HG03066 (cell line): ENCODE data around the gene TDRD5.
"Not testable (repeated sequence)": the region's sequence is repeated elsewhere in the genome, so short reads cannot be mapped to it uniquely, and the experiment has no call there.

ENCODE experiments used
- ATAC-seq: cut with Tn5 transposase; IDR thresholded peaks from one replicate; pipeline ENCODE4 v1.9.1; 2021; ENCODE audit warnings: low read depth; ENCODE audit not compliant: unreplicated experiment

Gene TDRD5

DNA sequence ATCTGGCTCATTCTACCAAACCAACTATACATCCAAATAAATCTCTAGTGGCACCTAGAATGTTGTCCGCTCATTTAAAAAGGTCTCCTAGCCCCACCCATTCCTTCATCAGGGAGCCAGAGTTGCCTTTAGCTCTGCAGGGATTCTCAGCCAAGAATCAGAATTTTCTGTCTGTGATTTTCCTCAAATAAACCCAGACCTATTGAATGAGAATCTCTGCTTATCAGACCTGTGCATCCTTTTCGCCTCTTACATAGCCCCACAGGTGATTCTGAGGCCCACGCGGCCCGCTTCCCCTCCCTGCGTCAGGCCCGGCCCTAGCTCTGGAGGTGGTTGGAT lies 410 bp upstream of the TDRD5 start:
- ATAC-seq: no peak

DNA sequence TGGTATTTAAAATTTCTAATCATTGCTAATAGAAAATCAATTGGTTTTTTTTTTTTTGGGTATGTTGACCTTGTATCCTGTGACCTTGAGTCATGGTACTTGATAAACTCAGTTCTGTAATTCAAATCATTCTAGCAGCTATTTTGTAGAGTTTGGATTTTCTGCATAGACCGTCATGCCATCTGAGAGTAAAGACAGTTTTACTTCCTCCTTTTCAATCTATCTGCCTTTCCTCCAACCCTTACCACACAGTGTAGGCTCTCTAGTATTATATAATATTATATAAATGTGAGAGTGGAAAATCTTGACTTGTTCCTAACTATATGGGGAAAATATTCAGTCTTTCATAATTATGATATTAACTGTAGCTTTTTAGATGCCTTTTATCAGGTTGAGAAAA lies 7.0 kb downstream of the TDRD5 start:
- ATAC-seq: no peak

DNA sequence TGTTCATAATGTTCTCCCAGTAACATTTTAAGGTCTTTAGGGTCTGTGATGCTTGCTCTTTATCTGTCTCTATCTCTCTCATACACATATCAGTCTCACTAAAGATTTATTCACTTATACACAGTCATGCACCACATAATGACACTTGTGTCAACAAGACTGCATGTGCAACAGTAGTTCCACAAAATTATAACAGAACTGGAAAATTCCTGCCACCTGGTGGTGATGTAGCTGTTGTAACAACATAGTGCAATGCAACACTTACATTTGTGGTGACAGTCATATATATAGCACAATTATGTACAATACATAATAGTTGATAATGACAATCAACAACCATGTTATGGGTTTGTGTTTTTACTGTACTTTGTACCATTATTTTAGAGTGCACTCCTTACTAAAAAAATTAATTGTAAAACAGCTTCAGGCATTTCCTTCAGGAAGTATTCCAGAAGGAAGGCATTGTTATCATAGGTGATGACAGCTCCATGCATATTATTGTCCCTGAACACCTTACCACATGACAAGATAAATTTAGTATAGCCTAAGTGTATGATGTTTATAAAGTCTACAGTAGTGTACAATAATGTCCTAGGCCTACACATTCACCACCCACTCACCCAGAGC lies 8.1 kb downstream of the TDRD5 start:
- no peak for ATAC-seq

DNA sequence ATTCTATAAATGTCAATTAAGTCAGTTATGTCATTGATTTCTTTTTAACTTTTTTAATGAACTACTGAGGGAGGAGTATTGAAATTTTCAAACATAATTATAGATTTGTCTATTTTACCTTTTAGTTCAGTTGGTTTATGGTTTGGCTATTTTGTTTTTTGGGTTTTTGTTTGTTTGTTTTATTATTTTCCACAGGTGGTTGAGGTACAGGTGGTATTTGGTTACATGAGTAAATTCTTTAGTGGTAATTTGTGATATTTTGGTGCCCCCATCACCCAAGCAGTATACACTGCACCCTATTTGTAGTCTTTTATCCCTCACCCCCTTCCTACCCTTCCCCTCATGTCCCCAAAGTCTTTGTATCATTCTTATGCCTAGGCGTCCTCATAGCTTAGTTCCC lies 9.5 kb downstream of the TDRD5 start:
- no peak for ATAC-seq

DNA sequence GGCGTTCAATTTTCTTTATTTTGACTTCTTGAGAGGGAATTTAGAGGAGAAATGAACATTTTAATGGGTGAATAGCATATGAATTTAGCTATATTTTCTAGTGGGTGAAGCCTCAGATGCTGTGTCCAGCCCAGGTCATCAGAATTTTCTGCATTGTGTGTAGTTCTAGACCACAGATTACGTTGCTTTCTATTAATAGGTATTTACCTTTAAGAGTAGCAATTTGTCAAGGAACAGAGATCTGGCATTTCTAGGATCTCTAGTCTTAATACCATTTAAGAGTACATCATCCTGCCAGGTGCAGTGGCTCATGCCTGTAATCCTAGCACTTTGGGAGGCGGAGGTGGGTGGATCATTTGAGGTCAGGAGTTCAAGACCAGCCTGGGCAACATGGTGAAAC lies 20.7 kb downstream of the TDRD5 start:
- ATAC-seq: no peak

DNA sequence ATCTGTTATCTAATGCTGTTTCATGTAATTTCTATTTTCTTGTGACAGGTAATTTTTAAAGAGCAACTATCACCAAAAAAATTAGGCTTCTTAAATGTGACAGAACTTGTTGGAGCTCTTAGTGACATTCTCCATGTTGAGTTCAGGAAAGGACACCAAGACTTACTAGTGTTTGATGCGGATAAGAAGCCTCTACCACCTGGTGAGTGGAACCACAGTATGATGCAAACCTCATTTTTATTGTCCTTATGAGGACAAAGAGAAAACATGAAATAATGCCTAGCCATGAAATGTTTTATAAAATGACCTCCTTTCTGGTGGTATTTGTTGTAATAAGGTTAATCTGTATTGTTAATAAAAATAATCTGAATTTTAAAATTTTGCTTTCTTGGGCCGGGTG lies 39.1 kb downstream of the TDRD5 start:
- no peak for ATAC-seq

DNA sequence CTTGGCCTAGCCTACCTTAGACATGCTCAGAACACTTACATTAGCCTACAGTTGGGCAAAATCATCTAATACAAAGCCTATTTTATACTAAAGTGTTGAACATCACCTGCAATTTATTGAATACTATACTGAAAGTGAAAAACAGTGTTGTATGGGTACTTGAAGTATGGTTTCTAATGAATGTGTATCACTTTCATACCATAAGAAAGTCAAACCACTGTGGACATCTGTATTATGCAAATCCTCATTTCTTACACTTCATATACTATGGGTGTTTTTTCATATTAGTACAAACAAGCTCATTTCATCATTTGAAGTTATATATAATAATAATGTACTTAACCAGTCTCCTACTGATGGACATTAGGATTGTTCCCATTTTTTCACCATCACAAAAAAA lies 41.2 kb downstream of the TDRD5 start:
- ATAC-seq: no peak

DNA sequence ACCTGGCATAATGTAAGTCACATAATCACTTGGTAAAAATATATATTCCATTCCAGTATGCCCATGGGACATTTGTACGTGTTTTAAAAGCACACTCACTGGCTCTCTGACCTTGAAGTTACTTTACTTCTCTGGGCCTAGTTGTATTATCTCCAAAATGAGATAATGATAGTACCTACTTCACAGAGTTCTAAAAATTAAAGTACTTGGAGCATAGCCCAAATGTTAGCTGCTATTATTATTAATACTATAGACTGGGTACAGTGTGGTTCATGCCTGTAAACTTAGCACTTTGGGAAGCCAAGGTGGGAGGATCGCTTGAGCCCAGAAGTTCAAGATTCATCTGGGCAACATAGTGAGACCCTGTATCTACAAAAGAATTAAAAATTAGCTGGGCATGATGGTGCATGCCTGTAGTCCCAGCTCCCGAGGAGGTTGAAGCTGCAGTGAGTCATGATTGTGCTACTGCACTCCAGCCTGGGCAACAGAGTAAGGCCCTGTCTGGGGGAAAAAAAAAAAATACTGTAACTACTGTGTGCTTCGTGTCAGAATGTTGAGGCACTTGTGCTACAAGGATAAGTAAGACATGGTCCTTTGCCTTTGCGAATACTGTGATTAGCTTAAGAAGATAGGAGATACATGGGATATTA lies 45.7 kb downstream of the TDRD5 start:
- no peak for ATAC-seq

DNA sequence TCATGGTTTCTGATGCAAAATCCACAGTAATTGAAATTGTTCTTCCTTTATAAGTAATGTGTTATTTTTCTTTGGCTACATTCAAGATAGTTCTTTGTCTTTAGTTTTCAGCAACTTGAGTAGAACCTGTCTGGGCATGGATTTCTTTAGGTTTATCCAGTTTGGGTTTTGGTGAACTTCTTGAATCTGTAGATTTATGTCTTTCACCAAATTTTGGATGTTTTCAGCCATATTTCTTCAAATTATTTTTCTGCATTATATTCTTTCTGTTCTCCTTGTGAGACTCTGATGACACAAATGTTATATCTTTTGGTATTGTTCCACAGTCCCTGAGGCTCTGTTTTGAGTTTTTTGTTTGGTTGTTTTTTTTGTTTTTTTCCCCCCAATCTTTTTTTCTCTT lies 69.4 kb downstream of the TDRD5 start:
- no peak for ATAC-seq

DNA sequence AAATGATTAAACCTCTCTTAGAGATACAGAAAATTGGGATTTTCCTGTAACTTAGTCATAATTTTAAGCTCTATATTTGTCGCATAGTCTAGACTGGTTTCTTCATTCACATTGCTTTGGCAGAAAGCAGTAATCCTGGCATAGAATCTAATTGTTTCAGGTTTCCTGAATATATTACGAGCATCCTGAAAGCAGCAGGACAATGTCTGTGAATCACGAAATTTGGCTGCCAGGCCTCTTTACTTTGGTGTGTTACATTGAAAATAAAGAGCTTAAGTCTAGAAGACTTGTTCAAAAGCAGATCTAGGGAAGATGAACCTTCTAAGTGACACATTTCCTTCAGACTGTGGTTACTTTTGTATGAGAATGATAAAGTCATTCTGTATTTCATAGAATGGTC lies 72.2 kb downstream of the TDRD5 start:
- no peak for ATAC-seq

DNA sequence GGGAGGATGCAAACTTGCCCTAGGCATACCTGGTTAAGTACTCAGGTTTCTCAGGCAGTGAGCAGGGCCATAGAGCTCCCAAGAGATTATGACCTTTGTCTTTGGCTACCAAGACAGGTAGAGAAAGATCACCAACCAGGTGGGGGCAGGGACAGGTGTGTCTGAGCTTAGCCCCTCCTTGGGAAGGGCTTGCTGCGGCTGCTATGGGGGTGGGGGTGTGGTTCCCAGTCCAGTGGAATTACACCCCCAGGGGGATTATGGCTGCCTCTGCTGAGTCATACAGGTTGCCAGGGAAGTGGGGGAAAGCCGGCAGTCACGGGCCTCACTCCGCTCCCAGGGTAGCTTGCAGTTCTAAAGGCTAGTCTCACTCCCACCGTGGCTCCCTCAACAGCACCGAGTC lies 86.2 kb downstream of the TDRD5 start:
- ATAC-seq: no peak

DNA sequence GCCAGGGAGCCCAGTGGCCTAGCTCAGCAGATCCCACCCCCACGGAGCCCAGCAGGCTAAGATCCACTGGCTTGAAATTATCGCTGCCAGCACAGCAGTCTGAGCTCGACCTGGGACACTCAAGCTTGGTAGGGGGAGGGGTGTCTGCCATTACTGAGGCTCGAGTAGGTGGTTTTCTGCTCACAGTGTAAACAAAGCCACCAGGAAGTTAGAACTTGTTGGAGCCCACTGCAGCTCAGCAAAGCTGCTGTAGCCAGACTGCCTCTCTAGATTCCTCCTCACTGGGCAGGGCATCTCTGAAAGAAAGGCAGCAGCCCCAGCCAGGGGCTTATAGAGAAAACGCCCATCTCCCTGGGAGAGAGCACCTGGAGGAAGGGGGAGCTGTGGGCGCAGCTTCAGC lies 102.9 kb downstream of the TDRD5 start:
- ATAC-seq: not testable (repeated sequence)

DNA sequence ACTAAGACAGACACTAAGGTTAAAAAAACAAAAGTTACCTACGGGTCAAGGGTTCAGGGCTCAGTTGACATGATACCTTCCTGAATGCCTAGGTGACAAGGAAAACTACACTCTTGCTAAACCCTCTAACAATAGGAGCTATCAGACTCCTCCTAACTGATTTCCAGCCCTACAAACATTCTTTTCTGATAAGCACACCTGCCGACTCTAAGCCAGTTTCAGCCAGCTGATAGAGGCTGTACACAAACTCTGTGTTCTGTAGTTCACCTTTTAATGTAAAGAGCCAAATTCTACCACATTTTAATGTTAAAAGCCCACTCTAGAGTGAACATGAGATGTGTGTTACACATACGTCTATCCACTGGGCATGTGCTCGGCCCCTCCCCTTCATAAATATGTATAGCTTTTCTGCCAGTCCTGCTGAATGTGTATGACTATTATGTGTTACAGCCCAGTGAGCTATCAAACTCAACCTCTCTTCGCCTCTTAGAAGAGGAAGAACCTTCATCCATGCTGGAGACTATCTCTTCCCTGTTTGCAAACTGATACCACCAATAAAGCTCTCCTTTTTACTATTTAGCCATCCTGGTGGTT lies 111.4 kb downstream of the TDRD5 start:
- ATAC-seq: no peak

DNA sequence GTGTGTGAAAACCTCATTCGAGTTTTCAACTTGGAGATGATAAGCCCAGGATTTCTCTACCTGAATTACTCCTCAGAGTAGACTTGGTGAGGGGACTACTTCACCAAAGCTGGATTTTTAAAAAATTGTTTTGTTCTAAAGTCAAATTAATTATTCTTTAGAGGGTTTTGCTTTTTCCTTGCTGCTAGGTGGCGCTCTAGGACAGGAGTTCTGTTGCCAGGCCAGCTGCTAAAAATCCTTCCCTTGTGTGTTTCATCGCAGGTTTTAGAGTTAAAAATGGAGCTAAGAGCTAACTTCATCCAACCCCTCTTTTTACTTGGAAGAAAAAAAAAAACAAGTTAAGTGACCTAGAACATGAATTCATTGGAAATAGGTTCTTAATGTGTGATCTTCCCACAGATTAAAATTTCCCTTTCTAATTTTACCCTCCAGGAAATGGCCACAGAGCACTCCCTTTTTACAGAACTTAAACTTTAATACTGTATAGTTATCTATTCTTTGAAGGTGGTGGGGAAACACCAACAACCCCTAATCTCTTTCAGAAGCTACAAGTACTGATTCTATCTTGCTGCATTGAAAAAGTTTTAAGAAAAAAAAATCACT lies 114.8 kb downstream of the TDRD5 start:
- no peak for ATAC-seq

DNA sequence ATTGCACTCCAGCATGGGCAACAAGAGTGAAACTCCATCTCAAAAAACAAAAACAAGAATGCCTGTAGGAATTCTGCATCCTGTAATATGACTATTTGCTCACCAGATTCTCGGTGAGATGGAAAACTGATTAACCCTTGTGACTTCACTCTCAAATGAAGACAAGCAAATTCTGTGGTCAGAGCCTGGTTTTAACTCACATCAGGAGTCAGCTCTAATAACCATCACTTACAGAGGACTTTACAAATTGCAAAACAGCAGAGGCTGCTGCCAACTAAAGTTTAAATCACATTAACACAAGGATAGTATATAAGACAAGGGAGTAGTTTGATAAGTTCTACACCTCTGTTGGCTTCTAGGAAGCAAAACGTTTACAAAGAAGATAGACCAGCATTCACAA lies 115.8 kb downstream of the TDRD5 start:
- no peak for ATAC-seq

DNA sequence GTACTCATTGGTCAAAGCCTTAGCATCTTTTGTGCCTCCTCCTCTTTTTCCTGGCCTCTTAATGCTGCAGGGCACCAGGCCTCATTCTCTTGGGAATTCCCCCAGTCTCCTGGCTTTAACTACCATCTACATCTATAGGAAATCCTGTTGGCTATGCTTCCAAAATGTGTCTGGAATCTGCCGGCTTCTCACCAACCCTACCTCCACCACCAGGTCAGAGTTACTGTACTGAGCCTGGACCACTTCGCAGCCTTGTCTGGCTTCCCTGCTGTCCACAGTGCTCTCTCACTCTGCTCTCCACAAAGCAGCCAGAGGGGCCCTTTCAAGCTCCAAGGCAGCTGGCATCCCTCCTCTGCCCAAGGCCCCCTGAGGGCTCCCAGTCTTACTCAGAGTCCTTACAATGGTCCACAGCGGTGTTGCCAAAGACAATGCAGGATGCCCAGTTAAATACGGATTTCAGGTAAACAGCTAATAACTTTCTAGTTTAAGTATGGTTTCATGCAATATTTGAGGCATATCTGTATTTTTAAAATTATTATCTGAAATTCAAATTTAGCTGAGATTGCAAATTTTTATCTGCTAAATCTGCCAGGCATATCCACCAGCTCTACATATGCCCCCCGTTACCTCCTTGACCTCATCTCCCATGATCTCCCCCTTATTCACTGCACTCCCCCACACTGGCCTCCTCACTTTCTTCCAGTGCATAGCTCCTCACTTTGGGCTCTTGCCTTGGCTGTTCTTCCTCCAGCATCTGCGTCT lies 117.0 kb downstream of the TDRD5 start:
- ATAC-seq: no peak

DNA sequence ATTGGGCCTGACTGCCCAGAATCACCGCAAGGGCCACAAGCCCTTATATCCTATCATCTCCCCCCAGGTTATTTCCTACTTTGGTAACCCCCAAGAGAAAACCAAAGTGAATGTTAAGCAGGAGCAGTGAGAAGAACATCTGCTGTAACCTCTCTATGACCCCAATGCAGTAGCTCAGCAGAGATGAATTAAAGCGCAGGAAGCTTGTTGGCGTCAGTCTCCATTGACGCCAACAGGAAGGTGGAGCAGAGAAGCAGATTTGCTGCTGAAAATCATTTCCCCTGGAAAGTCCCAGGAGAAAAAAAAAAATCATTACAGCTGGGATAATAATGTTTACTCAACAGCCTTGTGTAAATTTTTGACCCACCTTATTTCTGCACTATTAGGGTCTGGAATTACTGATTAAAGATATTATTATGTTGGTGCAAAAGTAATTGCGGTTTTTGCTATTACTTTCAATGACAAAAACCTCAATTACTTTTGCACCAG lies 118.3 kb downstream of the TDRD5 start:
- ATAC-seq: no peak

DNA sequence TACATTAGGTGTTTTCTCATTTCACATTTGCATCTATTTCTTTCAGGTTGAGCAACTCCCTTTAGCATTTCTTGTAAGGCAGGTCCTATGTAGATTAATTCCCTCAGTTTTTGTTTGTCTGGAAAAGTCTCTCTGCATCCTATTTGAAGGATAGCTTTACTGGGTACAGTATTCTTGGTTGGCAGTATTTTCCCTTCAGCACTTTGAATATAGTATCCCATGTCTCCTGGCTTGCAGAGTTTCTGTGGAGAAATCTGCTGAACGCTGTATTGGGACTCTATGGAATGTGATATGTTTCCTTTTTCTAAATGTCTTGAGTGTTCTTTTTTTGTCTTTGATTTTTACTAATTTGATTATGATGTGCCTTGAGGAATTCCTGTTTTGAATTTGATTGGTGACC lies 122.5 kb downstream of the TDRD5 start:
- no peak for ATAC-seq

DNA sequence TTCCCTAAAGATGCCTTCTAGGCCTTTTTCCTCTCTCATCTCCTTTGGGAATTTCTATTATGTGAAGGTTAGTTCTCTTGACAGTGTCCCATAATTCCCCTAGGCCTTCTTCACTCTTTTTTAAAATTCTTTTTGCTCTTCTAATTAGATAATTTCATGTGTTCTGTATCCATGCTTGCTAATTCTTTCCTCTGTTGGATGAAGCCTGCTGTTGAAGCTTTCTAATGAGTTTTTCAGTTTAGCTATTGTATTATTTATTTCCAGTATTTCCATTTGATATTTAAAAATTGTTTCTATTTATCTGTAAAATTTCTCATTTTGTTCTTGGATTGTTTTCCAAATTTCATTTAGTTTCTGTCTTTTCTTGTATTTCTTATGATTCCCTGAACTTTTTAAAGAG lies 123.0 kb downstream of the TDRD5 start:
- ATAC-seq: no peak

DNA sequence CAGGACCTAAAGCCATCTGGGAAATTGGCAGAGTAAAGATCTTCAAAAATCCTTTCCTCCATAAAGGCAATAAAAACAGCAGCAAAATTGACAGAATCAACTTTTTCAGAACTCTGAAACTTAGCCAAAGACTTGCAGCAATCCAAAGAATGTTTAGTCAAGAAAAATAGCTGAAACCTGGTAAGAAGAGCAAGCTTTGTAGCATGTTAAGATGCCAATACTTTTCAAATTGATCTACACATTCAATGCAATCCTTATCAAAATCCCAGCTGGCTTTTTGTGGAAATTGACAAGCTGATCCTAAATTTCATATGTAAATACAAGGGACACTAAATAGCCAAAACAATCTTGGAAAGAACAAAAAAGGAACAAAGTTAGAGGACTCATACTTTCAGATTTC lies 127.6 kb downstream of the TDRD5 start:
- no peak for ATAC-seq

DNA sequence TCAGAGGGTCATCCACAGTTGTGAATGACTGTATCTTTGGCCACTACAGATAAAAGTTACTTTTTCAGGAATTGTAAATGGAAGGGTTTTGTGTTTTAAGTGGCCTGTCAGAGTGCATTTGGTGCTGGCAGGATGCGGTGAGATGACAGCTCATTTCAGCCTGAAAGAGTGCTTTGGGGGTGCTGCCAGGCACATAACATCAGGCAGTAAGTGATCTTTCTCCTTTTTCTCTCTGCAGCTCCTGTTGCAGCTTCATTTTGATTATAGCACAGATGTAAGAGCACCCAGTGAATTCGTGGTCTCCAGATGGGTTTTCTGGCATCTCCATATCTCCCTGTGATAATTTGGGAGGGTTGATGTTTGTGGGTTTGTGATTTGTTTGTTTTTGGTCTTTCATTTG lies 136.6 kb downstream of the TDRD5 start:
- ATAC-seq: no peak
